Measurements from ENCODE around the gene PCSK2. TPM values are rescaled to one million over a fixed set of nuclear protein-coding genes. Genes with fewer than 3 reads are reported as not detected.

Gene PCSK2
- total and polyA plus RNA-seq, 2 of the 8 experiments (the other 6 are each of a cell fraction or from before 2014, with no cell fraction given) = 1.9 to 4.2 TPM

- Histone ChIP-seq H4K91ac (replicated peaks; ENCODE audit: insufficient read length, low read length) (no peak overlapping the region), H3K14ac (ENCODE audit: insufficient read length) (no peak overlapping the region), H3K9ac (replicated peaks in 1 of 4; ENCODE audit: extremely low read depth in 1 of 4, low read depth in 3 of 4, low read length in 3 of 4) (no peak overlapping the region), H2BK12ac (ENCODE audit: low read depth, low read length) (no peak overlapping the region), H3K4me3 (ENCODE audit: extremely low read depth in 1 of 4, insufficient read depth in 2 of 4, low read depth in 3 of 4, low read length in 4 of 4) (no peak overlapping the region), H3K27ac (ENCODE audit: low read depth, low read length) (no peak overlapping the region), H4K8ac (ENCODE audit: extremely low read depth, insufficient read depth, low read length) (peak overlapping the region; percentile 17; the same call in 1 of the 2 replicates), H3K79me2 (ENCODE audit: control insufficient read depth in 1 of 2, insufficient read depth in 2 of 2, low read length in 2 of 2) (no peaks in the 10 kb centered on the region), H2AK5ac (ENCODE audit: low read depth, low read length) (no peak overlapping the region), H3K4me2 (ENCODE audit: insufficient read depth in 1 of 2, low read depth in 2 of 2, low read length in 2 of 2) (no peak overlapping the region), H3K9me3 (ENCODE audit: insufficient read depth in 2 of 2, low read depth in 1 of 2, low read length in 1 of 2) (no peaks in the 10 kb centered on the region), H3K4ac (replicated peaks; ENCODE audit: insufficient read length, low read depth, low read length) (no peak overlapping the region), H3K36me3 (ENCODE audit: control insufficient read depth in 2 of 4, insufficient read depth in 4 of 4, low read length in 3 of 4) (no peaks in the 10 kb centered on the region), H3K23me2 (ENCODE audit: low read depth, low read length) (no peaks in the 10 kb centered on the region), H3K56ac (replicated peaks; ENCODE audit: insufficient read length, low read depth, low read length) (no peak overlapping the region), H3K18ac (ENCODE audit: extremely low read depth, low read length) (no peak overlapping the region), H3K27me3 (replicated peaks in 1 of 4; ENCODE audit: control insufficient read depth in 3 of 4, extremely low read depth in 1 of 4, insufficient read depth in 3 of 4, low read length in 3 of 4) (peaks cover 0 to 2% (median 0%) of the 10 kb centered on the region in 4 experiments; a peak in 2 of 7 replicates), H2BK120ac (replicated peaks; ENCODE audit: low read depth, low read length) (no peak overlapping the region), H3K4me1 (replicated peaks in 1 of 4; ENCODE audit: control insufficient read depth in 3 of 4, insufficient read depth in 4 of 4, low read length in 3 of 4) (0 out of 7 replicates have a peak, but pooled peaks cover 0 to 2% (median 0%) of the 10 kb centered on the region in 4 experiments), H2AFZ (ENCODE audit: low read length) (no peak overlapping the region), H3K23ac (ENCODE audit: insufficient read length) (no peak overlapping the region), H2BK20ac (ENCODE audit: low read length) (no peak overlapping the region), H2BK5ac (ENCODE audit: low read depth, low read length) (no peak overlapping the region), H4K5ac (ENCODE audit: insufficient read length, low read depth, low read length) (no peak overlapping the region), H3K79me1 (ENCODE audit: low read depth, low read length) (no peaks in the 10 kb centered on the region), H4K20me1 (replicated peaks in 1 of 2; ENCODE audit: control insufficient read depth in 1 of 2, insufficient read depth in 2 of 2, low read length in 2 of 2) (no peaks in the 10 kb centered on the region), H2BK15ac (ENCODE audit: low read length) (no peak overlapping the region)
- 83% methylated on average over 5 of the region's 8 CpGs; no CpG with 5 or more reads in 1 of the 2 experiments for WGBS, 2 experiments (ENCODE audit: extremely low coverage in 1 of 2, insufficient coverage in 1 of 2, insufficient read length in 1 of 2, insufficient replicate concordance in 2 of 2, low coverage in 1 of 2, low lambda C conversion rate in 2 of 2, missing lambda C conversion rate in 1 of 2)
- POLR2A ChIA-PET (ENCODE audit: partially characterized antibody) = no interaction called here
- no peak for FAIRE-seq
- no peak for TF ChIP-seq SP2 (IDR thresholded peaks at IDR 0.05; ENCODE audit: low read length)
- TF ChIP-seq TAF7 (optimal IDR thresholded peaks at IDR 0.05; ENCODE audit: borderline replicate concordance, low read depth, low read length) = no peak
- TF ChIP-seq BCL11A (IDR thresholded peaks at IDR 0.05; ENCODE audit: low read depth in 2 of 2, low read length in 2 of 2) = no peak
- TF ChIP-seq PHF8 (conservative IDR thresholded peaks at IDR 0.05; ENCODE audit: low read depth, low read length) = no peak
- no peak for TF ChIP-seq ASH2L (IDR thresholded peaks at IDR 0.05; ENCODE audit: low read length)
- TF ChIP-seq MAX (IDR thresholded peaks at IDR 0.05) = no peak
- no peak for TF ChIP-seq YY1 (IDR thresholded peaks at IDR 0.05; ENCODE audit: low read depth, low read length)
- TF ChIP-seq, protein P1, sequence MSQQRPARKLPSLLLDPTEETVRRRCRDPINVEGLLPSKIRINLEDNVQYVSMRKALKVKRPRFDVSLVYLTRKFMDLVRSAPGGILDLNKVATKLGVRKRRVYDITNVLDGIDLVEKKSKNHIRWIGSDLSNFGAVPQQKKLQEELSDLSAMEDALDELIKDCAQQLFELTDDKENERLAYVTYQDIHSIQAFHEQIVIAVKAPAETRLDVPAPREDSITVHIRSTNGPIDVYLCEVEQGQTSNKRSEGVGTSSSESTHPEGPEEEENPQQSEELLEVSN (IDR thresholded peaks at IDR 0.05) = no peak
- no peak for TF ChIP-seq FOSL1 (IDR thresholded peaks at IDR 0.05; ENCODE audit: insufficient read depth, low read depth, low read length)
- no peak for TF ChIP-seq HDAC6 (IDR thresholded peaks at IDR 0.05; ENCODE audit: low read depth, low read length)
- no peak for TF ChIP-seq CTBP2 (IDR thresholded peaks at IDR 0.05; ENCODE audit: borderline replicate concordance, insufficient read depth, insufficient read length, low read length)
- TF ChIP-seq EGR1 (IDR thresholded peaks at IDR 0.05; ENCODE audit: borderline replicate concordance, low read depth, low read length) = no peak
- TF ChIP-seq KDM4A (IDR thresholded peaks at IDR 0.05; ENCODE audit: low read depth, low read length, severe bottlenecking) = no peak
- CTCF ChIA-PET (ENCODE audit: partially characterized antibody) = interaction anchor here (8.1 kb wide), 1 partner anchor 634 kb away, joined by 110 read pairs; no protein-coding TSS in a partner anchor
- DNase-seq (ENCODE audit: low read depth in 1 of 2, low spot score in 2 of 2) = no peak
Measured at GRCh38 chr20:17437251-17437650, 210.4 kb downstream of the PCSK2 start.

Data from H1 (cell line).